HG02759 (cell line): ENCODE results near the gene GRIP2.

Source experiments
- ATAC-seq: cut with Tn5 transposase; IDR thresholded peaks from one replicate; pipeline ENCODE4 v1.9.1; 2021; ENCODE audit warnings: mild to moderate bottlenecking, moderate library complexity; ENCODE audit not compliant: unreplicated experiment

GRIP2 gene

GRCh38 chr3:14508505-14508819 lies 31.7 kb downstream of the GRIP2 start:
- no peak for ATAC-seq

- ATAC-seq = no peak
These were observed 32.2 kb downstream of the GRIP2 start for GRCh38 chr3:14507757-14508504.

- ATAC-seq = no peak
These were observed 32.8 kb downstream of the GRIP2 start for GRCh38 chr3:14507305-14507741.

GRCh38 chr3:14506626-14507304 lies 33.4 kb downstream of the GRIP2 start:
- no peak for ATAC-seq

- no peak for ATAC-seq
These were observed 34.2 kb downstream of the GRIP2 start for GRCh38 chr3:14505803-14506500.

GRCh38 chr3:14505001-14505802 lies 34.9 kb downstream of the GRIP2 start:
- ATAC-seq = no peak

GRCh38 chr3:14503706-14504065 lies 36.5 kb downstream of the GRIP2 start:
- no peak for ATAC-seq

GRCh38 chr3:14503033-14503705 lies 37.0 kb downstream of the GRIP2 start:
- no peak for ATAC-seq

GRCh38 chr3:14502472-14502871 lies 37.7 kb downstream of the GRIP2 start:
- no peak for ATAC-seq

- ATAC-seq = no peak
These were observed 42.8 kb downstream of the GRIP2 start for GRCh38 chr3:14497321-14497720.

- ATAC-seq = no peak
These were observed 43.8 kb downstream of the GRIP2 start for GRCh38 chr3:14496351-14496750.

GRCh38 chr3:14494973-14495300 lies 45.2 kb downstream of the GRIP2 start:
- ATAC-seq = no peak

GRCh38 chr3:14494279-14494972 lies 45.7 kb downstream of the GRIP2 start:
- ATAC-seq = no peak

GRCh38 chr3:14492948-14493881 lies 46.9 kb downstream of the GRIP2 start:
- ATAC-seq = no peak

GRCh38 chr3:14491396-14492190 lies 48.5 kb downstream of the GRIP2 start:
- ATAC-seq = no peak

GRCh38 chr3:14490831-14491230 lies 49.3 kb downstream of the GRIP2 start:
- no peak for ATAC-seq

GRCh38 chr3:14490255-14490654 lies 49.9 kb downstream of the GRIP2 start:
- ATAC-seq = no peak

- no peak for ATAC-seq
These were observed 50.5 kb downstream of the GRIP2 start for GRCh38 chr3:14489641-14490040.
